Measurements from ENCODE around the gene GPER1. TPM values are rescaled to one million over a fixed set of nuclear protein-coding genes. Genes with fewer than 3 reads are reported as not detected.

GPER1 gene
- total and polyA plus RNA-seq, 8 donors: 0.20 to 3.5 (median 1.0) TPM

- TF ChIP-seq CTCF (IDR thresholded peaks at IDR 0.05): no peak
- H3K4me1 ChIP-seq: peaks cover 9 to 15% (median 13%) of the 10 kb centered on the region in 3 donors
- H3K4me3 ChIP-seq: no peak overlapping the region
- no peaks in the 10 kb centered on the region for H3K9me3 ChIP-seq
- ATAC-seq: no peak
- no peak for FAIRE-seq
- no peaks in the 10 kb centered on the region for H3K27me3 ChIP-seq
- H3K27ac ChIP-seq: no peak overlapping the region
- 95 to 97% methylated on average over 18 of the region's 18 CpGs for WGBS, 2 donors
- DNase-seq: peak in 1 of 6 donors; percentile 48
- H3K36me3 ChIP-seq: no peaks in the 10 kb centered on the region
- intact Hi-C loops (cut with DNase I): no loop called here
Observed at GRCh38 chr7:1091644-1092027, 3.7 kb downstream of the GPER1 start.

- intact Hi-C loops (cut with DNase I): no loop called here
- Histone ChIP-seq H3K4me3 (no peak overlapping the region), H3K27ac (no peak overlapping the region), H3K9me3 (no peaks in the 10 kb centered on the region), H3K27me3 (no peaks in the 10 kb centered on the region), H3K4me1 (peaks cover 9 to 12% (median 12%) of the 10 kb centered on the region in 3 donors), H3K36me3 (no peaks in the 10 kb centered on the region)
- FAIRE-seq (no peak), ATAC-seq (no peak), DNase-seq (no peak)
- WGBS, 2 donors: 95 to 96% methylated on average over 40 of the region's 40 CpGs
- no peak for TF ChIP-seq CTCF (IDR thresholded peaks at IDR 0.05)
Observed at GRCh38 chr7:1092161-1092632, 4.3 kb downstream of the GPER1 start.

- ATAC-seq (no peak), DNase-seq (peak in 1 of 6 donors; percentile 53), FAIRE-seq (no peak)
- Histone ChIP-seq H3K27ac (no peak overlapping the region), H3K27me3 (no peaks in the 10 kb centered on the region), H3K4me1 (peaks cover 4% of the 10 kb centered on the region in 3 donors), H3K9me3 (no peaks in the 10 kb centered on the region), H3K4me3 (no peak overlapping the region), H3K36me3 (no peaks in the 10 kb centered on the region)
- TF ChIP-seq CTCF (IDR thresholded peaks at IDR 0.05): no peak
- intact Hi-C loops (cut with DNase I): no loop called here
- 89 to 91% methylated on average over 39 to 40 of the region's 40 CpGs for WGBS, 2 donors
Observed at GRCh38 chr7:1092806-1093501, 5.0 kb downstream of the GPER1 start.

- no peaks in the 10 kb centered on the region for H3K36me3 ChIP-seq
- 87 to 91% methylated on average over 14 of the region's 14 CpGs for WGBS, 2 donors
- no peak for TF ChIP-seq CTCF (IDR thresholded peaks at IDR 0.05)
- ATAC-seq (no peak), FAIRE-seq (no peak), DNase-seq (no peak)
- intact Hi-C loops (cut with DNase I): no loop called here
- H3K9me3 ChIP-seq: no peaks in the 10 kb centered on the region
- H3K4me1 ChIP-seq: no peaks in the 10 kb centered on the region
- H3K27me3 ChIP-seq: no peaks in the 10 kb centered on the region
- no peak overlapping the region for H3K27ac ChIP-seq
- H3K4me3 ChIP-seq: no peak overlapping the region
Observed at GRCh38 chr7:1093502-1093843, 5.6 kb downstream of the GPER1 start.

- DNase-seq (peak in 1 of 6 donors; percentile 52), ATAC-seq (no peak), FAIRE-seq (no peak)
- no peak for TF ChIP-seq CTCF (IDR thresholded peaks at IDR 0.05)
- no peak overlapping the region for H3K27ac ChIP-seq
- no peak overlapping the region for H3K4me3 ChIP-seq
- WGBS, 2 donors: 88 to 89% methylated on average over 20 of the region's 20 CpGs
- no peaks in the 10 kb centered on the region for H3K9me3 ChIP-seq
- intact Hi-C loops (cut with DNase I): no loop called here
- no peaks in the 10 kb centered on the region for H3K27me3 ChIP-seq
- H3K36me3 ChIP-seq: no peaks in the 10 kb centered on the region
- no peaks in the 10 kb centered on the region for H3K4me1 ChIP-seq
Observed at GRCh38 chr7:1093916-1094508, 6.1 kb downstream of the GPER1 start.

Data from pancreas (tissue), 10 donors.